ENCODE results near the gene ICAM2.
"Not testable (repeated sequence)": the region's sequence is repeated elsewhere in the genome, so short reads cannot be mapped to it uniquely, and the experiment has no call there.

Gene ICAM2

GRCh38 chr17:63997341-63998048, 22.9 kb downstream of the ICAM2 start:
- no peak for DNase-seq (ENCODE audit: low read depth)

GRCh38 chr17:63996430-63997182, 23.8 kb downstream of the ICAM2 start:
- DNase-seq (ENCODE audit: low read depth), result no peak

GRCh38 chr17:63995626-63996025, 24.8 kb downstream of the ICAM2 start:
- DNase-seq (ENCODE audit: low read depth), result no peak

- no peak for DNase-seq (ENCODE audit: low read depth)
Observed at GRCh38 chr17:63993368-63993985, 27.0 kb downstream of the ICAM2 start.

GRCh38 chr17:63991611-63992010, 28.8 kb downstream of the ICAM2 start:
- DNase-seq (ENCODE audit: low read depth), result no peak

GRCh38 chr17:63989622-63990345, 30.6 kb downstream of the ICAM2 start:
- DNase-seq (ENCODE audit: low read depth), result no peak

DNA sequence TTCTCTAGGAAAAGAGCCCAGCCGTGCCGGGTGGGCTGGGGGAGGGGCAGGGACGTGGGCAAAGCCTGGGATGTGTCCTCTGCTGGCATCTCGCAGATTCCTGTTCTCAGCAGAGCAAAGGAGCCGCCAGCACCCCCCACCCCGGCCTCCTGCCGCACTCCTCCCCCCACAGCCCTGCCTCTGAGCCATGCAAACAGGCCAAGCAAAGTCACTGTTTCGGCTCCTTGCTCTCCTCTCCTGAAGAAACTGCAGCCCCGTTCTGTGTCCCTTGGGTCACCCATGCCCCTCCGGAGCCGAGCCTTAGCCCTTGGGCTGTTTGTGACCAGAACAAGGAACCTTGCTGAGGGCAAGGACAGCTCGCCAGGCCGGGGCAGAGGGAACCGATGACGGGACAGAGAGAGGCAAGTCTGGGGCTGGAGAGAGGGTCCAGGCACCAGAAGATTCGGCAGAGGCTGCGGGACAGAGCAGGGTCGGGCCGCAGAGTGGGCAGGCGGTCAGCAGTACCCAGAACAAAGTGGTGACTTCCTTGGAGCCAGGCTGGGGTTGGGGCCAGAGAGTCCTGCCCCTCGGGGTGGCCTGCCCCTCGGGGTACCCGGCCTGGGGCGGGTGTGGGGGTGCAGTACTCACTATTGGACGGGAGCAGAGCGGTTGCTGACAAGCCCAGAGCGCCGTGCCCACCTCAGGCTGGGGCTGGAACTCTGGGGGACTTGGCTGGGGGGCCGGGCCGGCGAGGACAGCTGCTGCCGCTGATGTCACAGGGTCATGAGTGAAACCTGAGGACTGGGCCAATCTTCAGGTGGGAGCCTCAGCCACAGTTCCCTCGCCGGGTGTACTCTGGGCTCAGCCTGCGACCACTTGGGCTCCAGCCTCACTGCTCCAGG, 31.5 kb downstream of the ICAM2 start:
- DNase-seq (ENCODE audit: low read depth), result no peak

- no peak for DNase-seq (ENCODE audit: low read depth)
Observed at GRCh38 chr17:63988127-63988478, 32.3 kb downstream of the ICAM2 start.

DNA sequence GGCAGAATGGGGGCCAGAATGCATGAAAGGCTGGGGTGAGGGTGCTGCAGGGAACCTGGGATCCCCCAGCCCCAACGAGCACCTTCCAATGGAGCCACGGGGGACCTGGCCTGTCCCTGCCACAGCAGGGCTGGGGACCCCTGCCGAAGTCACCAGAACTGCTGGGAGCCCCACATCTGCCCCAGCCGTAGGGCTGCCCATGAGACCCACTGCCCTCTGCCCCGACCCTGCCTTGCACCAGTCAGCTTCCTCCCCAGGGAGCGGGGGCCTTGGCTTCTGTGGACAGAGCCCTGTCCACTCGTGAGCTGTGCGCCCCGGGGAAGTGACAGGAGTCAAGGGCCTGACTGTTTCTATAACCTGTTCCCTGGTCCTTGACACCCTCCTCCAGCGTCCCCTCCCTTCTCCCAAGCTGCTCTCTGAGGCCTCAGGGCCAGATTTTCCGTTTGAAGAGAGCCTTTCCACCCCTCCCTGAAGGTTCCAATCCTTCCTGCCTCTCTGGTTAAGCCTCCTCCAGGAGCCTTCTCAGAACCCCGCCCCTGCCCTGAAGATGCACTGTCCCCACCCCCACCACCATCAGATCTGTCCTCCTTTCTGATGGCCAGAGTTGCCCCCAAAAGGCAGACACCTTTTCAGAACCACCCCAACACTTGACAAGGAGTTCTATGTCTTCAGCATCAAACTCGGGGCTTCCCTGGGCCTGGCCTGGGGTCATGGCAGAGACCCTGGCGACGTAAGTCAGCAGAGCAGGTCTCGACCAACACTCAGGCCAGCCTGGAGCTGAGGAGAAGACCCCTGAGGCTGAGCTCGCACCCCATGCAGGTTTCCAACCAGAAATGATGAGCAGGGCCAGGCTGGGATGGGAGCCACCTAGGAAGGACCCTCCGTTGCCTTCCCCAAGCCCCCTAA, 33.0 kb downstream of the ICAM2 start:
- no peak for DNase-seq (ENCODE audit: low read depth)

DNA sequence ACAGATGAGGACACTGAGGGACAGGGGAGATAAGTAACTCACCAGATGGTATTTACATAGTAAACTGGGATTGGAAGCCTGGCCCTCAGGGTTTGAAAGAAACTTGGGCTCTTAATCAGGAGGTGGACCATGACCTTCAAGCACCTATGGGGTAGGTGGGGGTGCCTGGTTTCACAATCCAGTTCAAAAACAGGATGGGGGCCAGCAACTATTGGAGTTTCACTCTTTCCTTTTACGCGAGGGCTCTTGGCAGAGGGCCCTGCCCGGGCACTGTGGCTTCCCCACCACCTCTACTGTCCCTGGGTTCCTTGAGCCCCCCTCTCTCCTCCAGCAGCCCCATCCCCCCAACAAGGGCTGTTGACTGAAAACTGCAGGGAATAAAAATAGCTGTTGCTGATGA, 33.6 kb downstream of the ICAM2 start:
- no peak for DNase-seq (ENCODE audit: low read depth)

DNA sequence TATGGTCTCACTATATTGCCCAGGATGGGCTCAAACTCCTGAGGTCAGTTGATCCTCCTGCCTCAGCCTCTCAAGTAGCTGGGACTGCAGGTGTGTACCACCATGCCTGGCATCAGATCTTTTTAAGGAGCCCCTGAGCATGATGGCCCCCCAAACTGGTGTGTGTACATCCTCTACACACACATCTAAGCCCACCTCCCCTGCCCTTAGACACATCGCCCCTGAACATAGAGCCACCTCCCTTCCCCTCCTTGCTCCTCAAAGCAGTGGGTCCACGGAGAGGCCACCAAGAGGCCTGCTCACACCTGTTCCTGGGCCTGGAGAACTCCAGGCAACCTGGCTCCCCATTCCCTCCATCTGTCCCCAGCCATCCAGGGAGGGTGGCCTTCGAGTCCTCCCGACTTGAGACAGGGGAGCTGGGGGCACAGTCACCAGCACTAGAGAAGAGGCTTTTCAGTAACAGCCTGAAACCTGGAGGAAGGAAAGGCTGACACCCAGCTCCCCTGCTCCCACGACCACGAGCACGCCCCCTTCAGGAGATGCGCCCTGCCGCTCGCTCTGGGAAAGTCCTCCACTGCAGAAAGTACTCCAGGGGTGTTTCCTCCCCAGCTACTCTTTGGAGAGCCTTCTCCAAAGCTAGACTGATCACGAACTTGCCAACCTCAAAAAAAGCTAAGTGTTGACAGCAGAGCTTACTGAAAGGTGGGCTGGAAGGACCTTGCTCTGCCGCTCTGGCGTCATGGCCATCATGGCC, 34.9 kb downstream of the ICAM2 start:
- DNase-seq (ENCODE audit: low read depth), result no peak

DNA sequence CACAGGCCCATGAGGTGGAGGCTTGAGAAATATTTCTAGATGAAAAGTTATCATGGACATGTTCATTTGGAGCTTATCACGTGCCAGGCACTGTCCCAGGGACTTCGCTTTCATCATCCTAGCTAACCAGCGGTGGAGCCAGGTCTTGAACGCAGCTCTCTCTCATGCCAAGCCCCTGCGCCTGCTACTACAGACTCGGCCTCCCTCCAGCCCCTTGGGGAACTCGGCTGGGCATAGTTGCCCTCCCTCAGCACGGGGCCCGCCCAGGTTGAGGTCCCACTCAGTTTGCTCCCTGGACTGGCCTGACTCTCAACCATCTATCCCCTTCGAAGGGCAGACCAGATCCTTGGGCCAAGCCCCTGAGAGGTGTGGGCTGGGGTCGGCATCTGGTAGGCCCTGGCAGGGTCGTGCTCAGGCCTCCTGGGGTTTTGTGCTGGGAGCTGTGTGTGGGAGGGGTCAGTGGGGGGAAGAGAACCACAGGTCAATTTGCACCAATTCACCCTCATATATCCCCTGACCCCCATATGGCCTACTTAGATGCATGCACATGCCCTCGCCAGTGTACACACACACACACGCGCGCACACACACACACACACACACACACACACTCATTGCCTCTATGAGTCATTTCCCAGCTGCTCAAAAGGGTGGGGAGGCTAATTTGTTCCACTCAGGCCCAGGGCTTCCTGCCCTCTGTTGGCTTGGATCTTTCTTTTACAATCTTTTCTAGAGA, 35.6 kb downstream of the ICAM2 start:
- DNase-seq (ENCODE audit: low read depth), result no peak

DNA sequence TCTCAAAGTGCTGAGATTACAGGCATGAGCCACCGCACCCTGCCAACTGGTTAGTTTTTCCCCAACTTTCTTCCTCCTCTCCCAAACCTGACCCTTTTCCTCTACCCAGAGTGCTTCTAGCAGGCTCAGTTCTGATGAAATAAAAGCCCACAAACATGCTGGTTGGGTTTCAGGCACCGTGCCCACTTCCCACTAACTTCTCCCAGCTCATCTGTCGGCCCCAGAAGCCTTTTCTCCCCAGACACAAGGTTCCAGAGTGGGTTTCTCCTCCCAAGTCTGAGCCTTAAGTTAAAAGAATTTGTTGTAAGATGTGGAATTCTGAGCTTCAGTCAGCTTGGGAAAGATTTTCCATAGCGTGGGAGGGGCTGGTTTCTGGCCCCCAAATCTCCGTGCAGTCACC, 36.2 kb downstream of the ICAM2 start:
- DNase-seq (ENCODE audit: low read depth), result no peak

- DNase-seq (ENCODE audit: low read depth), result no peak
Observed at GRCh38 chr17:63983320-63983719, 37.1 kb downstream of the ICAM2 start.

GRCh38 chr17:63982641-63983040, 37.8 kb downstream of the ICAM2 start:
- not testable (repeated sequence) for DNase-seq (ENCODE audit: low read depth)

DNA sequence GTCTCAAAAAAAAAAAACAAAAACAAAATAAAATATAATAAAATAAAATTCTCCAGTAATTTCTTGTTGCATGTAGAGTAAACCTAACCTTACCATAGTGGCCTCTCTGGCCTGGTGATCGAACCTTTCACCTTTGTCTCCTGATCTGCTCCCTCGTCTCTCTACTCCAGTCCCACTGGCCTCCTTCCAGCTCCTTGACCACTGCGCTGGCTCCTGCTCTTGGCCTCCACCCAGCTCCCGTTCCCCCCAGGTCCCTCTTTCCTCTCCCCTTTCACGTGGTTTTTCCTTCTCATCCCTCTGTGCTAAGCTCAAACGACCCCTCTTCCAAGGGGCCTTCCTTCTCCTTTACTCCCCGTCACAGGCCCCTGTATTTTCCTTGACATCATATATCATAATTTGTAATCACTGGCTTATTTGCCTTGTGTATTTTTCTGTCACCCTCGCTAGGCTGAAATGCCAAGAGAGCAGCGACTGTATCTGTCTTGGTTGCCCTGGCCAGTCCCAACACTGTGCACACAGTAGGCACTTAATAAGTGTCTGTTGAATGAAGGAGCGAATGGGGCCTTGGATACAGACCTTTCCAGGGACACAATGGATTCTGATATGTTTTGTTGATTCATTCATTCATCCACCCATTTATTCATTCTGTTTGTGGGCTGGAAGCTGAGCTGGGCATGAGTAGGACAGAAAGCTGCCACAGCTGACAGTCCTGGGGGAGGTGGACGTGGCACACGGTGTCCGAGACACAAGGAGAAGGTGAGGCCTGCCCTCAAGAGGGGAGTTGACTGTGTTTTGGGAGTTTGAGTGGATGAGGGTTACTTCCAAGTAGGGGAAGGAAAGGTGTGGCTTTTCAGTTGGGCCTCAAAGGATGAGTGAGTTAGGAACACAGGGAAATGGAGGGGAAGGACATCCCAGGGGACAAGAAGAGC, 41.9 kb downstream of the ICAM2 start:
- no peak for DNase-seq (ENCODE audit: low read depth)

DNA sequence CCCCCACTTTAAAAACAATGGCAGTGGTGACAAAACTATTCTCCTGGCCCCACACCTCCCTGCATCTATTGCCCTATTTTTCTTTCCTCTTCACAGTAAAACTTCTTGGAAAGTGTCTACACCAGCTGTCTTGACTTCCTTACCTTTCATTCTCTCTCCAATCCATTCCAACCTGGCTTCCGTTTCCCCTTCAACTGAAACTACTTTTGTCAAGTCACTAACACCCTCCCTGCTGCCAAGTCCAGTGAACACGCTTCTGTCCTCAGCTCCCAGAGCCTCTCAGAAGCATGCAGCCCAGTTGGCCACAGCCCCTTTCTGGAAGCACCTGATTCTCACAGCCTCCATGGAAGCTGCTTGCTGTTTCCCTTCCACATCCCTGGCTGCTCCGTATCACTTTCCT, 43.7 kb downstream of the ICAM2 start:
- no peak for DNase-seq (ENCODE audit: low read depth)

GRCh38 chr17:63975541-63976092, 44.8 kb downstream of the ICAM2 start:
- DNase-seq (ENCODE audit: low read depth), result no peak
